IMR-90 (cell line): Measurements from ENCODE around the gene CLASP1. TPM values are rescaled to one million over a fixed set of nuclear protein-coding genes. Genes with fewer than 3 reads are reported as not detected.

Experiments
- ATAC-seq: fragments of 200-7000 bp; cut with Tn5 transposase; 2 replicates; pipeline ENCODE4 v1.9.1; 2020; ENCODE audit warnings: low read depth, mild to moderate bottlenecking, moderate library complexity
- BruUV-seq: library from RNA; stranded (reverse); fragments of 400-500 nt; replicated peaks from 2 replicates; lab custom pipeline; 2021; lab: Mats Ljungman, UMichigan
- CTCF ChIA-PET: fragments of 300-600 bp; formaldehyde crosslinking; extraction: SDS; loops from one replicate; lab custom pipeline; 2021; ENCODE audit warnings: antibody characterized with exemption; lab: Yijun Ruan, JAX
- POLR2A ChIA-PET: fragments of 300-600 bp; sonication (Branson Sonifier 250); formaldehyde crosslinking; loops from one replicate; lab custom pipeline; 2022; ENCODE audit warnings: antibody characterized with exemption; ENCODE audit not compliant: unreplicated experiment; lab: Charles Lee
- DNase-seq: peaks from one replicate; pipeline ENCODE4 v3.0.0; 2013
- H2AFZ ChIP-seq: replicated peaks from 2 replicates; pipeline ENCODE3; 2013; ENCODE audit warnings: low read length, mild to moderate bottlenecking; ENCODE audit not compliant: poor library complexity
- H2AK5ac ChIP-seq: 2 replicates; pipeline ENCODE4 v1.6.1; 2013; ENCODE audit warnings: low read depth, low read length, inconsistent platforms
- H2AK9ac ChIP-seq: replicated peaks from 2 replicates; pipeline ENCODE3; 2013; ENCODE audit warnings: mild to moderate bottlenecking, low read depth, low read length, moderate library complexity; ENCODE audit not compliant: poor library complexity
- H2BK120ac ChIP-seq: 2 replicates; pipeline ENCODE4 v1.6.1; 2013; ENCODE audit warnings: low read depth, low read length, inconsistent platforms
- H2BK15ac ChIP-seq: 3 replicates; pipeline ENCODE4 v1.6.1; 2013; ENCODE audit warnings: low read depth, low read length, inconsistent platforms
- H2BK20ac ChIP-seq: 2 replicates; pipeline ENCODE4 v1.6.1; 2013; ENCODE audit warnings: low read depth, mild to moderate bottlenecking, inconsistent platforms, low read length, moderate library complexity
- H2BK5ac ChIP-seq: 2 replicates; pipeline ENCODE4 v1.6.1; 2013; ENCODE audit warnings: mild to moderate bottlenecking, low read depth, low read length, inconsistent platforms; ENCODE audit not compliant: poor library complexity, severe bottlenecking
- H3K14ac ChIP-seq: replicated peaks from 2 replicates; pipeline ENCODE4 v1.6.1; 2013; ENCODE audit warnings: low read depth, low read length, inconsistent platforms
- H3K18ac ChIP-seq: 2 replicates; pipeline ENCODE4 v1.6.1; 2013; ENCODE audit warnings: low read depth, low read length, control low read depth
- H3K23ac ChIP-seq: 2 replicates; pipeline ENCODE4 v1.6.1; 2013; ENCODE audit warnings: low read depth, low read length, inconsistent platforms
- H3K27ac ChIP-seq: 2 replicates; pipeline ENCODE4 v1.5.1; 2013; ENCODE audit warnings: mild to moderate bottlenecking, control low read depth, low read length; ENCODE audit not compliant: insufficient read depth
- H3K27me3 ChIP-seq: 2 replicates; pipeline ENCODE4 v1.6.1; 2013; ENCODE audit warnings: low read length; ENCODE audit not compliant: control insufficient read depth, insufficient read depth
- H3K36me3 ChIP-seq: 2 replicates; pipeline ENCODE4 v1.6.1; 2013; ENCODE audit warnings: low read length, mixed read lengths; ENCODE audit not compliant: control insufficient read depth, insufficient read depth
- H3K4ac ChIP-seq: 2 replicates; pipeline ENCODE4 v1.6.1; 2013; ENCODE audit warnings: low read depth, low read length, inconsistent platforms
- H3K4me1 ChIP-seq: 2 replicates; pipeline ENCODE4 v1.6.1; 2013; ENCODE audit warnings: low read length, mixed read lengths; ENCODE audit not compliant: control insufficient read depth, insufficient read depth
- H3K4me2 ChIP-seq: 2 replicates; pipeline ENCODE4 v1.6.1; 2013; ENCODE audit warnings: low read depth, mild to moderate bottlenecking, control low read depth, low read length, moderate library complexity
- H3K4me3 ChIP-seq: 2 replicates; pipeline ENCODE4 v1.5.1; 2013; ENCODE audit warnings: low read depth, mild to moderate bottlenecking, control low read depth, low read length, moderate library complexity; ENCODE audit not compliant: insufficient read depth
- H3K56ac ChIP-seq: 2 replicates; pipeline ENCODE4 v1.6.1; 2013; ENCODE audit warnings: low read length, inconsistent platforms; ENCODE audit not compliant: insufficient read depth; ENCODE audit errors: extremely low read depth
- H3K79me1 ChIP-seq, 2 experiments: 2 replicates each; pipeline ENCODE4 v1.6.1; 2013; ENCODE audit warnings: low read length in 2 of 2, inconsistent platforms in 1 of 2, low read depth in 1 of 2
- H3K9ac ChIP-seq: 2 replicates; pipeline ENCODE4 v1.6.1; 2013; ENCODE audit warnings: low read depth, low read length, control low read depth
- H3K9me1 ChIP-seq: 2 replicates; pipeline ENCODE4 v1.6.1; 2013; ENCODE audit warnings: low read length, inconsistent platforms; ENCODE audit not compliant: insufficient read depth
- H3K9me3 ChIP-seq: 2 replicates; pipeline ENCODE4 v1.6.1; 2013; ENCODE audit warnings: low read length; ENCODE audit not compliant: control insufficient read depth, insufficient read depth
- H4K20me1 ChIP-seq: 2 replicates; pipeline ENCODE4 v1.6.1; 2013; ENCODE audit warnings: low read length, inconsistent platforms; ENCODE audit not compliant: insufficient read depth
- H4K5ac ChIP-seq: 2 replicates; pipeline ENCODE4 v1.6.1; 2013; ENCODE audit warnings: mild to moderate bottlenecking, low read depth, low read length, control low read depth
- H4K8ac ChIP-seq, 2 experiments: 2 replicates each; pipeline ENCODE4 v1.6.1; 2013; ENCODE audit warnings: low read depth in 2 of 2, low read length in 2 of 2, control low read depth in 1 of 2, inconsistent platforms in 1 of 2
- H4K91ac ChIP-seq: 2 replicates; pipeline ENCODE4 v1.6.1; 2013; ENCODE audit warnings: low read depth, low read length, inconsistent platforms; ENCODE audit not compliant: insufficient read depth
- BHLHE40 ChIP-seq: fragments of 150-350 bp; IDR thresholded peaks from 2 replicates; pipeline ENCODE4 v1.6.1; 2016; ENCODE audit warnings: mild to moderate bottlenecking, low read depth, low read length
- CEBPB ChIP-seq: IDR thresholded peaks from 2 replicates; pipeline ENCODE4 v1.6.1; 2012; ENCODE audit warnings: low read depth, low read length, improper control_type of control experiment
- CHD1 ChIP-seq: IDR thresholded peaks from 2 replicates; pipeline ENCODE4 v1.6.1; 2012; ENCODE audit warnings: low read depth, low read length, improper control_type of control experiment
- CTCF ChIP-seq: conservative IDR thresholded peaks from 2 replicates; pipeline ENCODE4 v1.5.1; 2012; ENCODE audit warnings: mild to moderate bottlenecking, low read depth, low read length, improper control_type of control experiment
- ELK1 ChIP-seq: fragments of 150-350 bp; IDR thresholded peaks from 2 replicates; pipeline ENCODE4 v1.6.1; 2016; ENCODE audit warnings: low read depth, mild to moderate bottlenecking, low read length, moderate library complexity, borderline replicate concordance
- FOS ChIP-seq: fragments of 150-350 bp; IDR thresholded peaks from 2 replicates; pipeline ENCODE4 v1.6.1; 2016; ENCODE audit warnings: low read depth, low read length
- MAFK ChIP-seq: IDR thresholded peaks from 2 replicates; pipeline ENCODE4 v1.6.1; 2012; ENCODE audit warnings: low read depth, low read length, improper control_type of control experiment
- MAZ ChIP-seq: IDR thresholded peaks from 2 replicates; pipeline ENCODE4 v1.6.1; 2012; ENCODE audit warnings: low read depth, mild to moderate bottlenecking, low read length, improper control_type of control experiment, moderate library complexity, borderline replicate concordance
- MXI1 ChIP-seq: IDR thresholded peaks from 2 replicates; pipeline ENCODE4 v1.6.1; 2012; ENCODE audit warnings: low read depth, mild to moderate bottlenecking, low read length, moderate library complexity, borderline replicate concordance
- NFE2L2 ChIP-seq: fragments of 150-350 bp; IDR thresholded peaks from 2 replicates; pipeline ENCODE4 v1.6.1; 2016; ENCODE audit warnings: low read depth, mild to moderate bottlenecking, low read length
- POLR2A ChIP-seq: IDR thresholded peaks from 2 replicates; pipeline ENCODE4 v1.6.1; 2012; ENCODE audit warnings: mild to moderate bottlenecking, low read depth, low read length
- RAD21 ChIP-seq: IDR thresholded peaks from 2 replicates; pipeline ENCODE4 v1.6.1; 2012; ENCODE audit warnings: low read length, improper control_type of control experiment
- RCOR1 ChIP-seq: IDR thresholded peaks from 2 replicates; pipeline ENCODE4 v1.6.1; 2012; ENCODE audit warnings: mild to moderate bottlenecking, low read length, improper control_type of control experiment; ENCODE audit not compliant: insufficient replicate concordance
- RFX5 ChIP-seq: IDR thresholded peaks from 2 replicates; pipeline ENCODE4 v1.8.0; 2012; ENCODE audit warnings: low read depth, mild to moderate bottlenecking, low read length, moderate library complexity
- SMC3 ChIP-seq: fragments of 150-350 bp; IDR thresholded peaks from 2 replicates; pipeline ENCODE4 v1.6.1; 2016; ENCODE audit warnings: low read depth, mild to moderate bottlenecking, antibody characterized with exemption, low read length, moderate library complexity
- WGBS, 2 experiments: methylation state at CpG; one replicate each; pipeline versions ENCODE4 v1.1.5 to v1.1.7; 2013; ENCODE audit warnings: missing lambda C conversion rate in 2 of 2; ENCODE audit not compliant: insufficient read length in 1 of 2; ENCODE audit errors: extremely low coverage in 2 of 2; 5-methylcytosine and 5-hydroxymethylcytosine counted together
- dilution Hi-C: fragments of 300-500 bp; cut with HindIII; formaldehyde crosslinking; loops from one replicate; pipeline ENCODE4 v1.14.3; 2018; ENCODE audit warnings: low sequenced_read_pairs; ENCODE audit not compliant: unreplicated experiment
- in situ Hi-C: fragments of 300-500 bp; cut with MboI; formaldehyde crosslinking; loops from 3 replicates; pipeline ENCODE4 v1.14.3; 2019; ENCODE audit warnings: low sequenced_read_pairs, inconsistent platforms, mixed read lengths
- intact Hi-C: fragments of 100-400 bp; cut with micrococcal nuclease; formaldehyde crosslinking; loops from 2 replicates; pipeline ENCODE4 v1.10.0; 2022
- polyA plus RNA-seq, 3 experiments: library from polyadenylated mRNA; depleted of rRNA; stranded (reverse); fragments of >200 nt; gene quantifications; 2 replicates each; pipeline ENCODE4 v1.2.3, GENCODE V29; 2012; ENCODE audit warnings: low replicate concordance in 1 of 3
- total RNA-seq: library from RNA; depleted of rRNA; stranded (reverse); fragments of >200 nt; gene quantifications from 2 replicates; pipeline ENCODE4 v1.2.3, GENCODE V29; 2012

CLASP1 gene
- total and polyA plus RNA-seq, 2 of the 4 experiments (the other 2 are of a cell fraction): 12.3 to 33.7 TPM

DNA sequence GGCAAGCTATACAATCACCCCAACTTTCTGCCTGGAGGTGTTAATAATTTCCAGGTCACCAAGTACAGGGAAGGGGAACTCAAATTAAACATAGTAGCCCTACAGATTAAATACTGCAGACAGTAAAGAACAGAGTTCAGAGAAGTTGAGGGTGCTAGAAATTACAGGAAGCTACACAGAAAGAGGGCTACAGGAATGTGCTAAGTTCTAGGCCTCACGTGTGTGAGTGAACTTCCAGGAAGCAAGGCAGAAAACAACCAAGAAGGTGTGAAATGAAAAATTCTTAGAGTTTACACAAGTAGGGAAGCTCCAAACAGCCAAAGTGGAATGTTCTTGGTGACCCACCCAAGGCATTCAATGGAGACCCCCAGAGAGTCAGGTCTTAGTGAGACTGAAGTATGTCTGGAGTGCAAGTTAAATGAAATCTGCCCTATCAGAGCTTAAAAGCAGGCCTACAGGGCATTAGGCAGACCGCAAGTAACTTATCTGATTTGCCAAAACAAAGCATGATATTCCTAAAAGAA lies 176.7 kb downstream of the CLASP1 start:
- peaks cover 9% of the 10 kb centered on the region; the same call in 1 of the 2 replicates for H4K20me1 ChIP-seq
- H3K9ac ChIP-seq: peak overlapping the region; percentile 58; the same call in 1 of the 2 replicates
- CTCF ChIA-PET: interaction anchor here (0.6 kb wide), 1 partner anchor 128 kb away, joined by 3 read pairs; no protein-coding TSS in a partner anchor
- H3K36me3 ChIP-seq: peaks cover 9% of the 10 kb centered on the region
- peaks cover 16% of the 10 kb centered on the region for H3K9me1 ChIP-seq
- in situ Hi-C loops: no loop called here
- H3K56ac ChIP-seq: peak overlapping the region; percentile 44; the same call in 1 of the 2 replicates
- H3K4me3 ChIP-seq: no peak overlapping the region
- peak overlapping the region; percentile 89 for H2AK5ac ChIP-seq
- H3K18ac ChIP-seq: peak overlapping the region; percentile 65; the same call in 1 of the 2 replicates
- DNase-seq: no peak
- H2AFZ ChIP-seq: no peak overlapping the region
- BruUV-seq: no TSS peak
- no CpG with 5 or more reads among the region's 2 CpGs for WGBS, 2 experiments
- peak overlapping the region; percentile 82 for H2BK120ac ChIP-seq
- no peak overlapping the region for H2AK9ac ChIP-seq
- peak overlapping the region; percentile 49; the same call in 1 of the 2 replicates for H3K4me2 ChIP-seq
- peak overlapping the region; percentile 67 for H2BK20ac ChIP-seq
- peak overlapping the region; percentile 78 to 85; a peak in 3 of 4 replicates for H4K8ac ChIP-seq
- POLR2A ChIA-PET: no interaction called here
- peak; percentile 21; the same call in 1 of the 2 replicates for ATAC-seq
- H3K4ac ChIP-seq: peak overlapping the region; percentile 87
- peak overlapping the region; percentile 34; the same call in 1 of the 2 replicates for H4K5ac ChIP-seq
- intact Hi-C loops: no loop called here
- peak overlapping the region; percentile 87 for H3K14ac ChIP-seq
- H3K23ac ChIP-seq: peak overlapping the region; percentile 80
- peak overlapping the region; percentile 68 for H3K27ac ChIP-seq
- no peak for TF ChIP-seq SMC3
- no peak for TF ChIP-seq BHLHE40
- TF ChIP-seq MAFK: no peak
- no peak for TF ChIP-seq CEBPB
- TF ChIP-seq RFX5: no peak
- no peak for TF ChIP-seq POLR2A
- no peak for TF ChIP-seq NFE2L2
- TF ChIP-seq CHD1: no peak
- no peak for TF ChIP-seq ELK1
- TF ChIP-seq RAD21: no peak
- no peak for TF ChIP-seq MAZ
- no peak for TF ChIP-seq RCOR1
- TF ChIP-seq FOS: no peak
- no peak for TF ChIP-seq CTCF
- TF ChIP-seq MXI1: no peak
- peak overlapping the region; percentile 72 for H2BK5ac ChIP-seq
- H3K4me1 ChIP-seq: peaks cover 22% of the 10 kb centered on the region
- peak overlapping the region; percentile 78; the same call in 2 of the 3 replicates for H2BK15ac ChIP-seq
- H3K79me1 ChIP-seq: peaks cover 17 to 54% of the 10 kb centered on the region in 2 experiments
- peak overlapping the region; percentile 70; the same call in 1 of the 2 replicates for H4K91ac ChIP-seq
- H3K9me3 ChIP-seq: no peaks in the 10 kb centered on the region
- dilution Hi-C loops: no loop called here
- H3K27me3 ChIP-seq: no peaks in the 10 kb centered on the region
